Jurkat, Clone E6-1 (cell line): ENCODE results near the gene TAF4.

Source experiments
- DNase-seq: peaks from one replicate; pipeline ENCODE4 v3.0.0-alpha.2; 2011; ENCODE audit warnings: low read depth, low spot score
- H3K4me3 ChIP-seq: 2 replicates; pipeline ENCODE4 v1.5.1; 2011; ENCODE audit warnings: mild to moderate bottlenecking, low read length, control low read depth, moderate library complexity

Gene TAF4

GRCh38 chr20:62048821-62049291 is 16.8 kb downstream of the TAF4 start:
- DNase-seq, result no peak

GRCh38 chr20:62048346-62048761 is 17.3 kb downstream of the TAF4 start:
- H3K4me3 ChIP-seq, result no peak overlapping the region
- DNase-seq, result no peak

More at GRCh38 chr20:62048821-62049291, 16.8 kb downstream of the TAF4 start:
- no peak overlapping the region for H3K4me3 ChIP-seq

GRCh38 chr20:62047666-62048345 is 17.9 kb downstream of the TAF4 start:
- no peak for DNase-seq
- no peak overlapping the region for H3K4me3 ChIP-seq

GRCh38 chr20:62046431-62046830 is 19.2 kb downstream of the TAF4 start:
- no peak overlapping the region for H3K4me3 ChIP-seq
- DNase-seq, result no peak

GRCh38 chr20:62045529-62046285 is 20.0 kb downstream of the TAF4 start:
- no peak for DNase-seq
- H3K4me3 ChIP-seq, result no peak overlapping the region

- no peak overlapping the region for H3K4me3 ChIP-seq
- DNase-seq, result no peak
These were observed 20.6 kb downstream of the TAF4 start for GRCh38 chr20:62045118-62045517.

GRCh38 chr20:62044631-62045030 is 21.1 kb downstream of the TAF4 start:
- H3K4me3 ChIP-seq, result no peak overlapping the region
- no peak for DNase-seq

GRCh38 chr20:62043131-62043914 is 22.4 kb downstream of the TAF4 start:
- H3K4me3 ChIP-seq, result no peak overlapping the region
- DNase-seq, result no peak

- H3K4me3 ChIP-seq, result no peak overlapping the region
- DNase-seq, result no peak
These were observed 23.5 kb downstream of the TAF4 start for GRCh38 chr20:62042025-62042820.

- no peak overlapping the region for H3K4me3 ChIP-seq
- no peak for DNase-seq
These were observed 24.7 kb downstream of the TAF4 start for GRCh38 chr20:62040933-62041332.

GRCh38 chr20:62040381-62040922 is 25.2 kb downstream of the TAF4 start:
- DNase-seq, result no peak
- H3K4me3 ChIP-seq, result no peak overlapping the region

GRCh38 chr20:62039738-62040137 is 25.9 kb downstream of the TAF4 start:
- H3K4me3 ChIP-seq, result no peak overlapping the region
- no peak for DNase-seq

GRCh38 chr20:62032609-62033368 is 32.9 kb downstream of the TAF4 start:
- no peak for DNase-seq
- no peak overlapping the region for H3K4me3 ChIP-seq

- H3K4me3 ChIP-seq, result no peak overlapping the region
- no peak for DNase-seq
These were observed 34.1 kb downstream of the TAF4 start for GRCh38 chr20:62031462-62032092.

GRCh38 chr20:62030834-62031434 is 34.7 kb downstream of the TAF4 start:
- DNase-seq, result no peak
- no peak overlapping the region for H3K4me3 ChIP-seq

- no peak for DNase-seq
- no peak overlapping the region for H3K4me3 ChIP-seq
These were observed 35.3 kb downstream of the TAF4 start for GRCh38 chr20:62030357-62030756.

- H3K4me3 ChIP-seq, result no peak overlapping the region
- DNase-seq, result no peak
These were observed 35.7 kb downstream of the TAF4 start for GRCh38 chr20:62029949-62030348.
